Neutrophil (primary cell): ENCODE results near the gene TAL2.

ENCODE experiments used
- H3K27ac ChIP-seq: fragments of 200-600 bp; sonication (generic); 2 replicates; pipeline ENCODE4 v1.5.1; 2016; ENCODE audit warnings: mild to moderate bottlenecking, moderate library complexity
- H3K27me3 ChIP-seq: fragments of 200-600 bp; sonication (generic); 2 replicates; pipeline ENCODE4 v1.6.0; 2016; ENCODE audit warnings: mild to moderate bottlenecking
- H3K36me3 ChIP-seq: fragments of 200-600 bp; sonication (generic); 2 replicates; pipeline ENCODE4 v1.5.1; 2017
- H3K4me1 ChIP-seq, 2 experiments: fragments of 200-600 bp in 1 of 2; sonication (generic) in 1 of 2; 1 replicate in 1 of 2; 2 replicates in 1 of 2; pipeline versions ENCODE4 v1.5.1 to v1.6.1; 2013 to 2016; ENCODE audit warnings: low read depth in 1 of 2, low read length in 1 of 2, mild to moderate bottlenecking in 1 of 2, moderate library complexity in 1 of 2; ENCODE audit not compliant: control insufficient read depth in 1 of 2, insufficient read depth in 1 of 2
- H3K4me3 ChIP-seq, 2 experiments: fragments of 200-600 bp in 1 of 2; sonication (generic) in 1 of 2; 1 replicate in 1 of 2; 2 replicates in 1 of 2; pipeline ENCODE4 v1.5.1; 2013 to 2016; ENCODE audit warnings: low read depth in 1 of 2, low read length in 1 of 2, mild to moderate bottlenecking in 1 of 2, moderate library complexity in 1 of 2
- H3K9me3 ChIP-seq: fragments of 200-600 bp; sonication (generic); 2 replicates; pipeline ENCODE4 v1.5.1; 2016
- TF ChIP-seq, protein P1 (sequence below): fragments of 200-600 bp; sonication (generic); IDR thresholded peaks from 2 replicates; pipeline ENCODE4 v1.5.1; 2016; ENCODE audit warnings: antibody characterized with exemption

TAL2 gene

DNA sequence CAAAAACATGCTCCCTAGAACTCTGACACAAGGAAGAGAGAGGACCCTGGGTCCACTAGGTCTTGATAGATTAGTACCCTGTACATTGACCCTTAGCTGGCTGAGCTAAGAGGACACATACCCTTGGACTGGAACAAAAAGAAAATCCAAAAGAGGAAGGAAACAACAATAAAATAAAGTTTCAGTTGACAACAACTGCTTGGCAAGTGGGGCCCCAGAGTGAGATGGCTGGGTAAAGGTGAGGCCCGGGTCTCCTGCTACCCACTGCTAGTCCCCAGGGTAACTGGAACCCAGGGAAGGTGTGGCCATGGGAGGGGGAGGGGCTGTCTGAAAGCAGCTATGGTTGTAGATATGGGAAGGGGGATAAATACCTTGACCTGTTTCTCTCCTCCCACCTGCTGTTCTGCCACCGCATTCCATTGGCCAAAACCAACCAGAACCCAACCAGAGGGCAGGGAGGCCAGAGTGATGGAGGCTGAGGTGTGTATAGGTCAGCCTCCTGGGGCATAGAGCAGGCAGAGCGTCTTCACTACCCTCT lies 11.7 kb downstream of the TAL2 start:
- Histone ChIP-seq H3K4me3 (no peak overlapping the region), H3K9me3 (no peaks in the 10 kb centered on the region), H3K27ac (no peak overlapping the region), H3K27me3 (no peaks in the 10 kb centered on the region), H3K4me1 (peaks cover 4 to 5% of the 10 kb centered on the region in 2 experiments), H3K36me3 (no peaks in the 10 kb centered on the region)
- TF ChIP-seq, protein P1, sequence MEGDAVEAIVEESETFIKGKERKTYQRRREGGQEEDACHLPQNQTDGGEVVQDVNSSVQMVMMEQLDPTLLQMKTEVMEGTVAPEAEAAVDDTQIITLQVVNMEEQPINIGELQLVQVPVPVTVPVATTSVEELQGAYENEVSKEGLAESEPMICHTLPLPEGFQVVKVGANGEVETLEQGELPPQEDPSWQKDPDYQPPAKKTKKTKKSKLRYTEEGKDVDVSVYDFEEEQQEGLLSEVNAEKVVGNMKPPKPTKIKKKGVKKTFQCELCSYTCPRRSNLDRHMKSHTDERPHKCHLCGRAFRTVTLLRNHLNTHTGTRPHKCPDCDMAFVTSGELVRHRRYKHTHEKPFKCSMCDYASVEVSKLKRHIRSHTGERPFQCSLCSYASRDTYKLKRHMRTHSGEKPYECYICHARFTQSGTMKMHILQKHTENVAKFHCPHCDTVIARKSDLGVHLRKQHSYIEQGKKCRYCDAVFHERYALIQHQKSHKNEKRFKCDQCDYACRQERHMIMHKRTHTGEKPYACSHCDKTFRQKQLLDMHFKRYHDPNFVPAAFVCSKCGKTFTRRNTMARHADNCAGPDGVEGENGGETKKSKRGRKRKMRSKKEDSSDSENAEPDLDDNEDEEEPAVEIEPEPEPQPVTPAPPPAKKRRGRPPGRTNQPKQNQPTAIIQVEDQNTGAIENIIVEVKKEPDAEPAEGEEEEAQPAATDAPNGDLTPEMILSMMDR: no peak

DNA sequence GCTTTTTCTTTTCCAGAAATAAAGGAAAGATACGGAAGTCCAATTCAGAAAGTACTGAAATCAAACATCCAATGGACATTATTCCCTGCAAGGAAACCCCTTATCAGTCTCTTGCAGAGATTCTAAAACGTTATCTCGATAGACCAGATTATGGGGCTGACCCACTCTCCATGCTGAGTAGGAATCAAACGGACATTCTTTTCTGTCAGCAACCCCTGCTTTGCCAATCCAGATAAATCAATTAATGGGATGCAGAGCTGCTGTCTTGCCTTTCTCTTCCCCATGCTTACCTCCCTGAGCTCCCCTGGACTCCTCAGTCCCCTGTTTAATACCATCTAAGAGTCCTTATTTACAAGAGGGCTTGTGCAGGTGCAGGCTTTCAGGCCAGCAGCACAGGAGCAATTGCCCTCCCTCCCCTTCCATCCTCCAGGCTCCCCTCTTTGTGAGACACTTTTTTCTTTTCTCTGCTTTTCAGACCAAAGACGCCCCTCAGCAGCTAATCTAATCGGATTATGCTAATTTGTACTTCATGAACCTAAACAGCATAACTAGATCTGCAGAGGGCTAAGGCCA lies 14.2 kb downstream of the TAL2 start:
- TF ChIP-seq, protein P1: no peak
- no peaks in the 10 kb centered on the region for H3K27me3 ChIP-seq
- no peak overlapping the region for H3K27ac ChIP-seq
- H3K4me3 ChIP-seq: no peak overlapping the region
- H3K9me3 ChIP-seq: no peaks in the 10 kb centered on the region
- peaks cover 4 to 5% of the 10 kb centered on the region in 2 experiments for H3K4me1 ChIP-seq
- H3K36me3 ChIP-seq: no peaks in the 10 kb centered on the region

DNA sequence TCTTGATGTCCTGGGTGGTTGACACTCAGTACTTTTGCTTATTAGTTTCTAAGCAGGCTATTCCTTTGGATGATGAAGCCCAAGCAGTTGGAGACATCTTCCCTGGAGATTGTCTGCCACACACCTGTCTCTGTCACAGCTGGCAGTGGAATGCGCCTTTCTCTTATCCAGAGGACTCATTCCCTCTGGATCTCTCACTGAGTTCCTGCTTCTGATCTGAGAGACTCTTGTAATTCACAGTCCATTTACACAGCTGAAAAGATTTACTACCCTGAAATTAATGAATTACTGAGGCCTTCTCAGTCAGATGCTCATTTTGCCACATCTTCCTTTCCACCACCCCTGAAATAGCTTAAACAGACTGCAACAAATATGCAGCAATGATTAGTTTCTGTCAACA lies 15.9 kb downstream of the TAL2 start:
- no peak overlapping the region for H3K27ac ChIP-seq
- H3K36me3 ChIP-seq: no peaks in the 10 kb centered on the region
- no peaks in the 10 kb centered on the region for H3K9me3 ChIP-seq
- peaks cover 0 to under 1% of the 10 kb centered on the region in 2 experiments for H3K4me1 ChIP-seq
- H3K27me3 ChIP-seq: no peaks in the 10 kb centered on the region
- H3K4me3 ChIP-seq: no peak overlapping the region
- TF ChIP-seq, protein P1: no peak

DNA sequence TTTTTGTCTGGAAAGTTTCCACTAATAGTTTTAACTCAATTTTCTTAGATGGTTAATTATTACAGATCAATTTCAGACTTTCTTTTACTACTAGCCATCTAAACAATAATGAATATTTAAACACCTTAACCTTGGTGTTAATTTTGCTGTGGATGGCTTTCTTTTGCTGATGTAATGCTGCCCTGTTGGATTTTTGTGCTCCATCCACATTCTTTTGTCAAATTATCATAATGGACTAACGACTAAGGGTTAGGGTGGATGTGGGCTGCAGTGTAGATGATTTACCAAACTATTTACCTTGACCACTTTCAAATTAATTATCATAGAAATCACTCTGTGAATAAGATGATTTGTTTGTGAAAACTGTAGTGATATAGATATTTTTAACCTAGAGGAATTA lies 16.5 kb downstream of the TAL2 start:
- no peak overlapping the region for H3K27ac ChIP-seq
- H3K27me3 ChIP-seq: no peaks in the 10 kb centered on the region
- no peaks in the 10 kb centered on the region for H3K9me3 ChIP-seq
- H3K36me3 ChIP-seq: no peaks in the 10 kb centered on the region
- H3K4me1 ChIP-seq: no peaks in the 10 kb centered on the region
- TF ChIP-seq, protein P1: no peak
- H3K4me3 ChIP-seq: no peak overlapping the region

DNA sequence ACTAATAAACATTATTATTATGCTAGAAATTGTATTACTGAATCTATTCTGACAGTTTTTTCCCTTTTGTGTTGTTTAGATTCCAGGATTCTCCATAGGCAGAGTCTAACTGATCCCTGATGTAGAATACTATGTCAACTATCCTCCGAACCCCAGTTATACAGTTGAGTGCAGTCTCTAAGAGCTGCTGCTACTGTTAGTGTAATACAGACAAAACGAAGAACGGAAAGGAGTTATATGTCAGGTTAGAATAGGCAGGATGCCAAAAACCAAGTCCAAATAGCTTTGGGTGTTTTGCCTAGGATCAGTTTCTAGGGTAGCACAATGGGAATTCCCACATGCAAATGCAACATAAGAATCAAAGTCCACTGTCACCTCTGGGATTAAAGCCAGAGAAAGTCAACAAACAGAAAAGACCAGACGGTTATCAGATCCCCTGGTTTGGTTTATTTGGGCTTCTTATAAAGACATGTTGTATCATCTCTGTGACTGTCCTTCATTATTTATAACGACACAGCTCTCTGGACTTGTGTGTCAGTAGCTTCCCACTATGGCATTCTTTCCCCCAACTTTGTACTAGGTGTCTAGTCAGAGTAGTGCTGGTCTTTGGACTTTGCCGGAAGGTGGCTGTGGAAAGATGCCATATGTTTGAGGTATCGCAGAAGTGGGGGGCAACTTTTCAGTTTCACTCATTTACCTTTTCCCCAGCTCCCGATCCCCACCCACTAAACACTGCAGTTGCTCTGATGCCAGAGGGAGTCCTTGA lies 17.2 kb downstream of the TAL2 start:
- Histone ChIP-seq H3K36me3 (no peaks in the 10 kb centered on the region), H3K27ac (no peak overlapping the region)

More for the DNA sequence above, 17.2 kb downstream of the TAL2 start:
- H3K9me3 ChIP-seq: no peaks in the 10 kb centered on the region
- TF ChIP-seq, protein P1: no peak
- H3K4me3 ChIP-seq: no peak overlapping the region
- H3K27me3 ChIP-seq: no peaks in the 10 kb centered on the region
- no peaks in the 10 kb centered on the region for H3K4me1 ChIP-seq
